Mucosa of descending colon (tissue), 3 donors: ENCODE results near the gene MAL. TPM values are rescaled to one million over a fixed set of nuclear protein-coding genes. Genes with fewer than 3 reads are reported as not detected.

Experiments
- ATAC-seq: fragments of 200-7000 bp; cut with Tn5 transposase; one replicate; pipeline ENCODE4 v1.9.1; 2020; ENCODE audit warnings: mild to moderate bottlenecking, moderate library complexity
- DNase-seq, 3 donors: peaks; one replicate each; pipeline ENCODE4 v3.0.0-alpha.2; 2020
- H3K36me3 ChIP-seq: fragments of 200-600 bp; one replicate; pipeline ENCODE4 v1.8.0; 2021; ENCODE audit warnings: low read depth, mild to moderate bottlenecking
- H3K4me1 ChIP-seq: fragments of 200-600 bp; one replicate; pipeline ENCODE4 v1.8.0; 2021; ENCODE audit warnings: low read depth, mild to moderate bottlenecking
- H3K4me3 ChIP-seq: fragments of 200-600 bp; one replicate; pipeline ENCODE4 v1.8.0; 2021; ENCODE audit warnings: mild to moderate bottlenecking
- H3K9me3 ChIP-seq: fragments of 200-600 bp; one replicate; pipeline ENCODE4 v1.8.0; 2021; ENCODE audit warnings: mild to moderate bottlenecking
- CTCF ChIP-seq: fragments of 200-600 bp; IDR thresholded peaks from one replicate; pipeline ENCODE4 v1.8.0; 2022; ENCODE audit warnings: antibody characterized with exemption, mild to moderate bottlenecking
- intact Hi-C, 2 donors: fragments of 100-400 bp; cut with DNase I in 1 of 2; cut with micrococcal nuclease in 1 of 2; formaldehyde crosslinking; loops; one replicate each; pipeline versions ENCODE4 v1.11.0 to v1.11.1; 2022; cut with DNase I, micrococcal nuclease
- total RNA-seq, 3 donors: library from RNA; stranded (reverse); fragmentation: NEBNext Ultra II Directional in 2 of 3; extraction: Animal tissue kit (Norgen Biotek cat#: 25700) in 2 of 3; gene quantifications; one replicate each; pipeline versions ENCODE4 v1.2.1 to v1.2.4, GENCODE V29; 2021 to 2023
- donor health status: DM: no; HTN: no; CAD: no; lungs with moderate emphysema.
- donor health status: DM: no; HTN: no; CAD: no.
- donor health status: DM: no; HTN: yes; CAD: no.

MAL gene
- total RNA-seq, 3 donors from 2014 or later: 1.4 to 28.8 (median 2.8) TPM

GRCh38 chr2:94982156-94982555 is 43.4 kb upstream of the MAL start:
- TF ChIP-seq CTCF: no peak
- DNase-seq (no peak), ATAC-seq (no peak)
- H3K4me3 ChIP-seq: no peak overlapping the region
- intact Hi-C loops: no loop called here
- H3K36me3 ChIP-seq: no peaks in the 10 kb centered on the region
- no peaks in the 10 kb centered on the region for H3K9me3 ChIP-seq
- no peaks in the 10 kb centered on the region for H3K4me1 ChIP-seq

GRCh38 chr2:94982675-94983074 is 42.8 kb upstream of the MAL start:
- Histone ChIP-seq H3K36me3 (no peaks in the 10 kb centered on the region), H3K9me3 (no peaks in the 10 kb centered on the region), H3K4me1 (no peaks in the 10 kb centered on the region), H3K4me3 (no peak overlapping the region)
- DNase-seq (no peak), ATAC-seq (no peak)
- intact Hi-C loops: no loop called here
- no peak for TF ChIP-seq CTCF

GRCh38 chr2:94984964-94985575 is 40.4 kb upstream of the MAL start:
- Histone ChIP-seq H3K4me1 (no peaks in the 10 kb centered on the region), H3K9me3 (no peaks in the 10 kb centered on the region), H3K4me3 (no peak overlapping the region), H3K36me3 (no peaks in the 10 kb centered on the region)
- intact Hi-C loops: no loop called here
- no peak for ATAC-seq
- no peak for DNase-seq
- no peak for TF ChIP-seq CTCF

- intact Hi-C loops: no loop called here
- no peak for ATAC-seq
- TF ChIP-seq CTCF: no peak
- Histone ChIP-seq H3K9me3 (no peaks in the 10 kb centered on the region), H3K36me3 (no peaks in the 10 kb centered on the region), H3K4me1 (no peaks in the 10 kb centered on the region), H3K4me3 (no peak overlapping the region)
- no peak for DNase-seq
These were observed 39.9 kb upstream of the MAL start for GRCh38 chr2:94985636-94986035.

GRCh38 chr2:94986392-94986963 is 39.0 kb upstream of the MAL start:
- Histone ChIP-seq H3K4me3 (no peak overlapping the region), H3K4me1 (no peaks in the 10 kb centered on the region), H3K9me3 (no peaks in the 10 kb centered on the region), H3K36me3 (no peaks in the 10 kb centered on the region)
- no peak for TF ChIP-seq CTCF
- intact Hi-C loops: no loop called here
- DNase-seq (peak in 1 of 3 donors; percentile 68), ATAC-seq (peak; percentile 46)
